Liver (tissue), 9 donors: ENCODE data around the gene CGB2. TPM values are rescaled to one million over a fixed set of nuclear protein-coding genes. Genes with fewer than 3 reads are reported as not detected.
"Not testable (repeated sequence)": the region's sequence is repeated elsewhere in the genome, so short reads cannot be mapped to it uniquely, and the experiment has no call there.

ENCODE experiments used
- DNase-seq: peaks from one replicate; pipeline ENCODE4 v3.0.0-alpha.2; 2017; ENCODE audit warnings: low spot score
- H3K27ac ChIP-seq, 2 donors: one replicate each; pipeline ENCODE4 v1.7.0; 2013; ENCODE audit warnings: inconsistent platforms in 2 of 2, low read length in 2 of 2, control low read depth in 1 of 2, low read depth in 1 of 2, mild to moderate bottlenecking in 1 of 2
- H3K27me3 ChIP-seq, 4 donors: one replicate each; pipeline versions ENCODE4 v1.6.1 to v1.7.0; 2013; ENCODE audit warnings: low read length in 3 of 4, inconsistent platforms in 1 of 4, mild to moderate bottlenecking in 1 of 4, moderate library complexity in 1 of 4; ENCODE audit not compliant: control insufficient read depth in 4 of 4, insufficient read depth in 4 of 4
- H3K36me3 ChIP-seq, 4 donors: one replicate each; pipeline versions ENCODE4 v1.6.1 to v1.7.0; 2013; ENCODE audit warnings: low read length in 3 of 4, mild to moderate bottlenecking in 3 of 4, low read depth in 1 of 4, moderate library complexity in 1 of 4; ENCODE audit not compliant: control insufficient read depth in 4 of 4, insufficient read depth in 3 of 4
- H3K4me1 ChIP-seq, 4 donors: one replicate each; pipeline versions ENCODE4 v1.6.1 to v1.7.0; 2013; ENCODE audit warnings: low read length in 3 of 4, mild to moderate bottlenecking in 3 of 4, moderate library complexity in 1 of 4; ENCODE audit not compliant: control insufficient read depth in 4 of 4, insufficient read depth in 4 of 4
- H3K4me3 ChIP-seq, 3 donors: one replicate each; pipeline versions ENCODE4 v1.6.1 to v1.7.0; 2013; ENCODE audit warnings: low read length in 3 of 3, control low read depth in 1 of 3, low read depth in 1 of 3, mild to moderate bottlenecking in 1 of 3
- H3K9ac ChIP-seq, 2 donors: one replicate each; pipeline ENCODE4 v1.7.0; 2013; ENCODE audit warnings: low read length in 2 of 2, mild to moderate bottlenecking in 2 of 2, moderate library complexity in 2 of 2, control low read depth in 1 of 2, low read depth in 1 of 2
- H3K9me3 ChIP-seq, 4 donors: one replicate each; pipeline versions ENCODE4 v1.6.1 to v1.7.0; 2013; ENCODE audit warnings: low read length in 3 of 4; ENCODE audit not compliant: control insufficient read depth in 4 of 4
- WGBS: extraction: QIAGEN DNeasy Blood & Tissue Kit; methylation state at CpG from one replicate; pipeline ENCODE4 v1.1.7; 2013; 5-methylcytosine and 5-hydroxymethylcytosine counted together
- polyA plus RNA-seq, 2 donors: library from polyadenylated mRNA; stranded (reverse) in 1 of 2; unstranded in 1 of 2; fragments of 200-250 nt in 1 of 2; fragments of >200 nt in 1 of 2; fragmentation: Nextera tagmentation in 1 of 2; extraction: Ambion mirVana in 1 of 2; gene quantifications; one replicate each; pipeline versions ENCODE4 v1.2.1 to v1.2.3, GENCODE V29; 2013 to 2015
- total RNA-seq, 2 donors: library from RNA; depleted of rRNA; stranded (reverse); fragments of >200 nt; gene quantifications; one replicate each; pipeline ENCODE4 v1.2.3, GENCODE V29; 2014
- donor health status: healthy.
- donor health status: healthy.
- donor health status: healthy.
- donor health status: healthy.
- donor health status: healthy.

The CGB2 gene
- total and polyA plus RNA-seq, 4 donors = not detected

DNA sequence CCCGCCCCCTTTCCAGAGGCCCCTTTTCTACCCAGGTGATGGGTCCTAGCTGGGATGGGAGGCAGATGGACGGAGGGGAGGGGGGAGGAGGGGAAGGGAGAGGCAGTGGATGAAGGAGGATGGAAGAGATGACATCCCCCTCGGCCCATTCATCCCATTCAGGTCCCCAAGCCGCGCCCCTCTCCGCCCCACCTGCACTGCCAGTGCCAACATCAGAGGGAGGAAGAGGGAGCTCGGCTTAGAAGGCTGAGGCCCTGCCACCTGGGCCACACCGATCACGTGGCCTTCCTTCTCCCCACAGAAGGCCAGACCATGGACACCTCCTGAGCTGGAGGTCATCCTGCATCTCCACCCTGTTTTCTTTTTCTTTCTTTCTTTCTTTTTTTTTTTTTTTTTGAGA lies 3.0 kb upstream of the CGB2 start:
- DNase-seq, H3K9me3 ChIP-seq, H3K27me3 ChIP-seq, H3K4me3 ChIP-seq, H3K27ac ChIP-seq, H3K36me3 ChIP-seq, H3K9ac ChIP-seq, H3K4me1 ChIP-seq: not testable (repeated sequence)
- 79% methylated on average over 9 of the region's 9 CpGs for WGBS

DNA sequence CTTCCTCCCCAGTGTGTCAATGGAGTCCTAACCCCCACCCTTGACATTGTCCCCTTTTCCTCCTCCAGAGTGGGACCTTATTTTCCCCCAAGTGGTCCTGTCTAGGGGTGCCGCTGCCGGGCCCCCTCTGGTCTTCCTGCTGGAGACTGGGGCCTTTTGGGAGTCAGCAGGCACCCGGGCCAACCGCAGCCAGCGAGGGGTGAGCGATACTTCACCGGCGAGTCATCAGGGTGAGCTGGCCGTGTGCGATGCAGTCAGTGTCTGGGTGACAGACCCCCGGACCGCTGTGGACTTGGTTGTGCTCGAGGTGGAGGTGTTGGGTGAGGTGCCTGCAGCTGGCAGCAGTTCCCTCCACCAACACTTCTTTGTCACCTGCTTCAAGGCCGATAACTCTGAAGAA lies 1.9 kb upstream of the CGB2 start:
- DNase-seq, H3K4me3 ChIP-seq, H3K36me3 ChIP-seq, H3K9ac ChIP-seq, H3K27ac ChIP-seq, H3K9me3 ChIP-seq, H3K27me3 ChIP-seq, H3K4me1 ChIP-seq: not testable (repeated sequence)
- 90% methylated on average over 14 of the region's 14 CpGs for WGBS

DNA sequence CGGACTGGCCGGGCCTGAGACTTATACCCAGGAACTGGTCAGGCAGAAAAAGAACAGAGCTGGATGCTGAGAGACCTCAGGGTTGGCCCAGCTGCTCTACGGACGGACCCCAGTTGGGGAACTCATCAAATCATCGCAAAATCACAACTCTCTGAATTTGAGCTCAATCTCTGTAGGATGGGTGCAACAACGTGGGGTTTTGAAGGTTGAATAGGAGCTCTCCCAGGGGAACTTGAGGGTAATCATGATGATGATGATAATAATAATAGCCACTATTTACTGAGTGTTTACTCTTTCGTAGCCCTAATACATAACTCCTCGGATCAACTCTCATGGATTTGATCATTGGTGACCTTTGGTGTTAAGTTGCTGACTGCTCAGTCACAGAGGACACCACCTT lies 1.4 kb upstream of the CGB2 start:
- not testable (repeated sequence) for H3K9ac ChIP-seq
- WGBS = 89% methylated on average over 6 of the region's 8 CpGs

DNA sequence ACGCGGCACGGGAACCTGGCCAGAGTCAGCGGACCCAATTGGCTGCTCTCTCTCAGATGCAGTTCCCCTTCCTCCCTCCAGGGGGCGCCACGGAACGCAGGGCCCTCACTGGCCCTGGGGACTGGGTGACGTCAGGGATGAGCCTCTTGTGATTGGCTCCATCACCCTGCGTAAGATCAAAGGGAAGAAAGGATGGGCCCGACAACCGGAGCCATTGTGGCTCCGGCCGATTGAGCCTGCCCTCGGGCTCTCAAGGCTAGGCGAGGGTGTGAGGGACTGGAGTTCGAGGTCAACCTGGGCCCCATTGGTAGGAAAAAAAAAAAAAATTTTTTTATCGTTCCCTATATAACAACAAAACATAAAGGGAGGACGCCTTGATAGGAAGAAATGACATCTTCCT lies 5.1 kb downstream of the CGB2 start, which contains the start of gene CGB1:
CGB1 (minus strand) TSS at position 81 of the 400 bp plus-strand sequence. CDS start 184 bp downstream, outside the sequence.
- H3K9me3 ChIP-seq, H3K36me3 ChIP-seq, H3K4me1 ChIP-seq, H3K27me3 ChIP-seq, DNase-seq, H3K9ac ChIP-seq, H3K4me3 ChIP-seq, H3K27ac ChIP-seq: not testable (repeated sequence)
- 62% methylated on average over 18 of the region's 18 CpGs for WGBS

More for the DNA sequence above, 1.4 kb upstream of the CGB2 start:
- H3K9me3 ChIP-seq, DNase-seq, H3K4me3 ChIP-seq, H3K4me1 ChIP-seq, H3K27ac ChIP-seq, H3K27me3 ChIP-seq, H3K36me3 ChIP-seq: not testable (repeated sequence)

DNA sequence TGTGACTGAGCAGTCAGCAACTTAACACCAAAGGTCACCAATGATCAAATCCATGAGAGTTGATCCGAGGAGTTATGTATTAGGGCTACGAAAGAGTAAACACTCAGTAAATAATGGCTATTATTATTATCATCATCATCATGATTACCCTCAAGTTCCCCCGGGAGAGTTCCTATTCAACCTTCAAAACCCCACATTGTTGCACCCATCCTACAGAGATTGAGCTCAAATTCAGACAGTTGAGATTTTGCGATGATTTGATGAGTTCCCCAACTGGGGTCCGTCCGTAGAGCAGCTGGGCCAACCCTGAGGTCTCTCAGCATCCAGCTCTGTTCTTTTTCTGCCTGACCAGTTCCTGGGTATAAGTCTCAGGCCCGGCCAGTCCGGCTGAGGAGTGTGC lies 6.4 kb downstream of the CGB2 start:
- not testable (repeated sequence) for H3K36me3 ChIP-seq, H3K27me3 ChIP-seq, DNase-seq, H3K4me1 ChIP-seq, H3K4me3 ChIP-seq, H3K27ac ChIP-seq, H3K9ac ChIP-seq, H3K9me3 ChIP-seq
- 86% methylated on average over 7 of the region's 8 CpGs for whole genome bisulfite sequencing

DNA sequence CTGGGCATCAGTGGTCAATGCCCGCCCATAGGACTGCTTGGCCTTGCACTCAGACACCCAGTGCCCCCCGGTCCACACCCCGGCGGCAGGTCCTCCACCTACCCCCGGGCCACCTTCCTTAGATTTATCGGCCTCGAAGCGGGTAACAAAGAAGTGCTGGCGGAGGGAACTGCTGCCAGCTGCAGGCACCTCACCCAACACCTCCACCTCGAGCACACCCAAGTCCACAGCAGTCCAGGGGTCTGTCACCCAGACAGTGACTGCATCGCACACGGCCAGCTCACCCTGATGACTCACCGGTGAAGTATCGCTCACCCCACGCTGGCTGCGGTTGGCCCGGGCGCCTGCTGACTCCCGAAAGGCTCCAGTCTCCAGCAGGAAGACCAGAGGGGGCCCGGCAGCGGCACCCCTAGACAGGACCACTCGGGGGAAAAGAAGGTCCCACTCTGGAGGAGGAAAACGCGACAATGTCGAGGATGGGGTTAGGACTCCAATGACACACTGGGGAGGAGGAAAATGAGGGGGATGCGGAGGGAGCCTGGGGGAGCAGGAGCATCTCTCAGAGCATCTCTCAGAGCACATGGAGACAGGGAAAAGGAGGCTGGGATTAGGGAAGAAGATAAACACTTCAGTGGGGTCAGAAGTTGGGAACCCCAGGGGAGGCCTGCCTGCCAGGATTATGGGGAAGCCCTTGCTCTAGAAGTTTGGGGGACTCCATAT lies 7.0 kb downstream of the CGB2 start:
- H3K9ac ChIP-seq, H3K36me3 ChIP-seq, H3K9me3 ChIP-seq, H3K27ac ChIP-seq, H3K27me3 ChIP-seq, H3K4me3 ChIP-seq, H3K4me1 ChIP-seq, DNase-seq: not testable (repeated sequence)
- WGBS = 83% methylated on average over 26 of the region's 26 CpGs

DNA sequence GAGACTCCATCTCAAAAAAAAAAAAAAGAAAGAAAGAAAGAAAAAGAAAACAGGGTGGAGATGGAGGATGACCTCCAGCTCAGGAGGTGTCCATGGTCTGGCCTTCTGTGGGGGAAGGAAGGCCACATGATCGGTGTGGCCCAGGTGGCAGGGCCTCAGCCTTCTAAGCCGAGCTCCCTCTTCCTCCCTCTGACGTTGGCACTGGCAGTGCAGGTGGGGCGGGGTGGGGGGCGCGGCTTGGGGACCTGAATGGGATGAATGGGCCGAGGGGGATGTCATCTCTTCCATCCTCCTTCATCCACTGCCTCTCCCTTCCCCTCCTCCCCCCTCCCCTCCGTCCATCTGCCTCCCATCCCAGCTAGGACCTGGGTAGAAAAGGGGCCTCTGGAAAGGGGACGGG lies 8.0 kb downstream of the CGB2 start:
- H3K9ac ChIP-seq, H3K4me3 ChIP-seq, H3K27me3 ChIP-seq, H3K4me1 ChIP-seq, DNase-seq, H3K9me3 ChIP-seq, H3K36me3 ChIP-seq, H3K27ac ChIP-seq: not testable (repeated sequence)
- WGBS = 60% methylated on average over 9 of the region's 9 CpGs
